HUES48 (cell line): ENCODE measurements around the gene ADIG.

ENCODE experiments used
- H3K27ac ChIP-seq: one replicate; pipeline ENCODE4 v1.7.0; 2013; ENCODE audit warnings: low read depth, low read length, inconsistent platforms
- H3K27me3 ChIP-seq: 2 replicates; pipeline ENCODE4 v1.6.1; 2013; ENCODE audit warnings: mild to moderate bottlenecking, low read length; ENCODE audit not compliant: control insufficient read depth, insufficient read depth
- H3K36me3 ChIP-seq: 2 replicates; pipeline ENCODE4 v1.6.1; 2013; ENCODE audit warnings: low read length; ENCODE audit not compliant: control insufficient read depth, insufficient read depth
- H3K4me1 ChIP-seq: 2 replicates; pipeline ENCODE4 v1.6.1; 2013; ENCODE audit warnings: mild to moderate bottlenecking, low read length; ENCODE audit not compliant: control insufficient read depth, insufficient read depth
- H3K4me3 ChIP-seq: 2 replicates; pipeline ENCODE4 v1.5.1; 2013; ENCODE audit warnings: mild to moderate bottlenecking, low read depth, low read length
- H3K9ac ChIP-seq: 2 replicates; pipeline ENCODE4 v1.6.1; 2013; ENCODE audit warnings: mild to moderate bottlenecking, low read depth, low read length, moderate library complexity
- H3K9me3 ChIP-seq: 2 replicates; pipeline ENCODE4 v1.6.1; 2013; ENCODE audit warnings: low read length; ENCODE audit not compliant: control insufficient read depth, insufficient read depth

The ADIG gene

GRCh38 chr20:38635721-38636288, 54.8 kb downstream of the ADIG start:
- Histone ChIP-seq H3K27ac (no peak overlapping the region), H3K4me1 (no peaks in the 10 kb centered on the region), H3K4me3 (no peak overlapping the region), H3K9ac (no peak overlapping the region), H3K27me3 (no peaks in the 10 kb centered on the region), H3K36me3 (no peaks in the 10 kb centered on the region), H3K9me3 (no peaks in the 10 kb centered on the region)
